Activated CD8-positive, alpha-beta memory T cell treated with anti-CD3 and anti-CD28 coated beads, Interleukin-2, amount 50 U/mL, for 1 hour (primary cell): Measurements from ENCODE around the gene TOMM7.
A peak's percentile ranks its signal among the peaks of the same experiment; 100 is the strongest.
"Not testable (repeated sequence)": the region's sequence is repeated elsewhere in the genome, so short reads cannot be mapped to it uniquely, and the experiment has no call there.

Source experiments
- DNase-seq: peaks from one replicate; pipeline ENCODE4 v3.0.0-alpha.2; 2020; ENCODE audit errors: extremely low read depth

The TOMM7 gene

GRCh38 chr7:22853674-22854157 is 31.1 kb upstream of the TOMM7 start:
- DNase-seq: peak; percentile 27

- DNase-seq: no peak
Measured at GRCh38 chr7:22853138-22853537, 30.5 kb upstream of the TOMM7 start.

GRCh38 chr7:22851145-22851544 is 28.5 kb upstream of the TOMM7 start:
- DNase-seq: no peak

GRCh38 chr7:22850394-22850793 is 27.7 kb upstream of the TOMM7 start:
- not testable (repeated sequence) for DNase-seq

GRCh38 chr7:22849662-22850061 is 27.0 kb upstream of the TOMM7 start:
- DNase-seq: no peak

- no peak for DNase-seq
Measured at GRCh38 chr7:22849172-22849571, 26.5 kb upstream of the TOMM7 start.

GRCh38 chr7:22846961-22847360 is 24.3 kb upstream of the TOMM7 start:
- no peak for DNase-seq

- DNase-seq: no peak
Measured at GRCh38 chr7:22845221-22845834, 22.7 kb upstream of the TOMM7 start.

- no peak for DNase-seq
Measured at GRCh38 chr7:22843681-22844309, 21.1 kb upstream of the TOMM7 start.

GRCh38 chr7:22842973-22843372 is 20.3 kb upstream of the TOMM7 start:
- no peak for DNase-seq

GRCh38 chr7:22842383-22842941 is 19.8 kb upstream of the TOMM7 start:
- DNase-seq: no peak

- DNase-seq: no peak
Measured at GRCh38 chr7:22841954-22842353, 19.3 kb upstream of the TOMM7 start.

GRCh38 chr7:22837308-22837707 is 14.7 kb upstream of the TOMM7 start:
- DNase-seq: no peak

GRCh38 chr7:22836506-22836905 is 13.9 kb upstream of the TOMM7 start:
- DNase-seq: not testable (repeated sequence)

- DNase-seq: no peak
Measured at GRCh38 chr7:22833957-22834356, 11.3 kb upstream of the TOMM7 start.

GRCh38 chr7:22833113-22833855 is 10.6 kb upstream of the TOMM7 start:
- no peak for DNase-seq

GRCh38 chr7:22832401-22832800 is 9.8 kb upstream of the TOMM7 start:
- DNase-seq: no peak

GRCh38 chr7:22831602-22832305 is 9.1 kb upstream of the TOMM7 start:
- no peak for DNase-seq

GRCh38 chr7:22827563-22827962 is 4.9 kb upstream of the TOMM7 start:
- DNase-seq: no peak

GRCh38 chr7:22826593-22826992 is 3.9 kb upstream of the TOMM7 start:
- DNase-seq: no peak

GRCh38 chr7:22824760-22825159 is 2.1 kb upstream of the TOMM7 start:
- DNase-seq: no peak

GRCh38 chr7:22823142-22823497 is 471 bp upstream of the TOMM7 start:
- DNase-seq: no peak
